Measurements from ENCODE around the gene PFDN2.

GRCh38 chr1:161111527-161111926 lies 6.3 kb downstream of the PFDN2 start:
- TF ChIP-seq CTCF (IDR thresholded peaks at IDR 0.05) (no peak), POLR2A (IDR thresholded peaks at IDR 0.05) (no peak)

Measured in thyroid gland (tissue), 4 donors.